ENCODE measurements around the gene CRADD.
"Not testable (repeated sequence)": the region's sequence is repeated elsewhere in the genome, so short reads cannot be mapped to it uniquely, and the experiment has no call there.

CRADD gene

DNA sequence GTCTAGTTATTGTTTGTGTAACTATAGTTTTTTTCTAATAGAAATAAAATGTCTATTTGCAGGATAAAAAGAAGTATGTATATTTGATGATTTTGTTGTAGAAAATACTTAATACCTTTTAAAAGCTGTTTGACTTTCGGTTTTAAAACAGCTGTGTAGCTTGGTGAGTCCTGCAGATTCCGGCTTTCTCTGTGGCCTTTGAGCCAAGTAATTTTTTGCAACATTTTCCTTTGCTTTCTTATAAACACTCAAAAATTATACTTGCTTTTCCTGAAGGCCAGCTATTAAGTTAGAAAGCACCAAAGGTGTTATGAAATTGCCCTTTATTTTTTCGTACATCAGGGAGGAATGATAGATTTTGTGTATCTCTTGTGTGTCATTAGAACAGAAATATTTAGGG, 63.6 kb downstream of the CRADD start:
- no peak for DNase-seq

DNA sequence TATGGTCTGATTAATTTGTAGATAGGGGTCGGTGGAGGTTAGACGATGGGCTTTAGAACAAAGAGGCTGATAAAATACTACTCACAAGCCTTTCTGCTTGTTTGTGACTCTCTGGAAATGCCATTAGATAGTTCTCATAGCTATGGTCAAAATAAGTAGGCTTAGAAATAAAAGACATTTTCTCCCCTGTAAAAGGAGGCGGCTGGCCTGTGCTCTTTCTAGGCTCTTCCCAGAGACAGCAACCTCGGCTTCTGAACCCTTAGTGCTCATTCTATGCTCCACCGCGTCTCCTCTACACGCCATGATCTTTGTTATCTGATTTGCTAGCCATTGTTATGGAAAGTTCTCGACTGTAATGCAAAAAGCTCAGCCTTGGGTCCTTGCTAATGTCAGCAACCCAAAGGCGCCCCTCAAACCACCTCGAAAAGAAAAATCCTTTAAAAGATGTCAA, 64.5 kb downstream of the CRADD start:
- no peak for DNase-seq

DNA sequence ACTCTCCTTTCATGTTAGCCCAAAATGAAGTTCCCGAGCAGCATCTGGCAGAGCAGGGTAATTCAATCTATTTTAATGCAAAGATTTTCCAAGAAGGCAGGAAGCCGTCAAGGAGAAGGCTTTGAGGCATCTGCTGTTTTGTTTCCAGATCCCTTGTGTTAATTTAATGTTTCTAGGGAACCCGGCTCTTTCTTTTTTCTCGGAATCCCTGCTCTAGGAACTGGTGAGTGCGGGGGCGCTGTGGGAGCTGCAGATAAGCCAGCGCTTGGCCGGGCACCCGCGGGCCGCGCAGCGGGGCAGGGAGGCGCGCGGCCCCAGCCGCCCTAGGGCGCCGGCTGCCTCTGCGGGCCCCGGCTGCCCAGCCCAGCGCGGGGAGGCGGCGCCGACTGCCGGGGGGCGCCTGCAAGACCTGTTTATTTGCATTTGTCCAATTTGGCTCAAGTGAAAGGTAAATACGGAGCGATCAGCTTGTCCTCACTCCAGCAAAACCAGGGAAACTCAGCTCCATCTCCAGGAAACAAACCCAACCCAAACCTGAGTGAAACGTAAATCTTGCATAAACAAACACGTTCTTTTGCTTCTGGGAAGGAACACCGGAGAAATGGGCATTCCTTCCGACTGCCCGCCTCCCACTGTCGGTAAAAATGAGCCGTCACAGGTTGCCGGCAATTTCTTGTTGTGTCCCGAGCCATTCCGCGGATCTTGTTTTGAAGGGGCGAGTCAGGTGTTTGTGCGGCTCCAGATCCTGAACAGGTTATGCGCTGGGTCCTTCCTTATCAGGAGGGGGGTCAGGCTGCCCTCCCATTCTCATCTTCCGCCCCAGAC, 65.1 kb downstream of the CRADD start:
- peak; percentile 39 to 68 for DNase-seq

DNA sequence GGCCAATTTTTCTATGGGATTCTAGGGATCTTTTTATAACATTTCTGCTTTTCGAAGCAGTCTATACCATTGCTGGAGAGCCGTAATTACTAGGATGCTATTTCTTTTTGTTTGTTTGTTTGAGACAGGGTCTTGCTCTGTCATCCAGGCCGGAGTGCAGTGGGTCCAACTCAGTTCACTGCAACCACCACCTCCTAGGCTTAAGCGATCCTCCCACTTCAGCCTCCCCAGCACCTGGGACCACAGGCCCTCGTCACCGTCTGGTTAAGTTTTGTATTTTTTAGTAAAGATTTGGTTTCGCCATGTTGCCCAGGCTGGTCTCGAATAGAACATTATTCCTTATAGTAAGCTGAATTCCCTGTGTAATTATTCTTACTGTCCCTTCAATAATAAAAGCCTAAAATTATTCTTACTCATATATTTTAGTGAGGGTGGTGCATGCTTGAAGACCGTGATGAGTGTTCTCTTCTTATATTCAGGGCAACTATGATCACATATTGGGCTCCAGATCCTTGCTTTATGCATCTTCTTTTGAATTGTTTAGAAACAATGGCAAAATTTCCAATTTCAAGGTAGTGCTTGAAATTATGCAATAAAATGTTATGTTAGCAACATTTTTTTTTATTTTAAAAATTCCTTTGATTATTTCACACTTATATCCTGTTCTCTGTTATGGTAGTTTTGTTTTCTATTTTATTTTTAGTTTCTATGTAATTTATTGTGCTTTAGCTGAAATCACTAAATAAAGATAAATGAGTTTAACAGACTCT, 66.2 kb downstream of the CRADD start:
- DNase-seq: no peak

DNA sequence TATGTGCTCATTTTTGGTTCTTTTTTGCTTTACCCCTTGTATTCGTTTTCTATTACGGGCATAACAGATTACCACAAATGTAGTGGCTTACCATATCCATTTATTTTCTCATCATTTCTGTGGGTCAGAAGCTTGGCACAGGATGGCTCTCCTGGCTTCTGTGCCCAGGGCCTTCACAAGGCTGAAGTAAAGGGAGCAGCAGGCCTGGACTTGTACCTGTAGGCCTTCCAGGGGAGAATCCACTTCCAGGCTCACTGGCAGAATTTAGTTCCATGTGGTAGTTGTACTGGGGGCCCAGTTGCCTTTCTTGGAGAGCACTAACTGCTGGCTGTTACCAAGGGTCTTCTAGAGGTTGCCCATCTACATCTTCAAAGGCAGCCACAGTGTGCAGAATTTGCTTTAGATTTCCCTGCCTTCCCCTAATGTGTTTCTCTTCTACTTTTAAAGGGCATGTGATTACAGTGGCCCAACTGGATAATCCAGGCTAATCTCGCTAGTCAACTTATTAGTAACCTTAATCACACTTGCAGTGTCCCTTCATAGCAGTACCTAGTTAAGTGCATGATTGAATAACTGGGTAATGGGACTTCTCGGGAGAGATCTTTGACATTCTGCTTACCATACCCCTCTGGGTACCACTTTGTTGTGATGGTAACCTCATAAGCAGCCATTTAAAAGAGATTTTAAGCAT, 67.0 kb downstream of the CRADD start:
- no peak for DNase-seq

DNA sequence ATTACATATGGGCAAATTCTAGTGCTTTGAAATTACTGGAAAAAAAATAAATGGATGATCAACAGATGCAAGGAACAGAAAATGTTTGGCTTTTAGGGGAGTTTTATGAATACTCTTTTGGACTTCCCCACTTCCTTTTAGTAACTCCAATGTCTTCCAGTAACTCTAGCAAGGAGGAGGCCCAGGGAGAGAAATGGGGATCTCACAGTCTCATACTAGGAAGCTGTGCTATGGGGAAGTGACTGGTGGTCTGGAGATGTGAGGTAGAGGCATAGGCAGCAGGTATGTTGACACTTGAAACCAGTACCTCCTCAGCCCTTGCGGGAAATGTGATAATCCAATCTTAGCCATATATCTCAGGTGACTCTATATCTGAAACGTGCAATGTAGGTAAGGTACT, 68.1 kb downstream of the CRADD start:
- DNase-seq: no peak

DNA sequence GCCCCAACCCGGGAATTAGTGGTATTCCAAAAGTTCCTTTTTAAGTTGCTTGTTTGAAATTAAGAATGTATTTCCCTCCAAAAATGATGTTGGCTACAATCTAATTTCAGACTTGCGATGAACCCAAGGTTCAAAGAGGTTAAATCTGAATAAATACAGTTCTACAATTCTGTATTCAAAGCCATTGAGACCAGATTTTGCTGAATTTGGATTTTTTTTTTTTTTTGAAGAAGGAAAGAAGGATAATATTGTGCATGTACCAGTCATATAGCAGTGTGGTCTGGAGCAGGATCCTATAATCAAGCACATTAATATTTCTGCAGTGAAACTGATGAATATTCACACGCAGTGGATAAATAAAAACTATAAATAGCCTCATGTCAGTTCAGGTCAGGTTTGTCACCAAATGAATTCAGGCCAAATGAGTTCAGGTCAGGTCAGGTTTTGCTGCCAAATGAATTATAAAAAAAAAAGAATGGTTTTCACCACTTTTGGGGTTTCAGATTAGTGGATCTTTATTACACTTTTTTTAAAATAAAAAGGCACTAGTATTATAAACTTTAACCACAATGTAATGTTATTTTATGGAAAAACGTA, 69.5 kb downstream of the CRADD start:
- DNase-seq: no peak

DNA sequence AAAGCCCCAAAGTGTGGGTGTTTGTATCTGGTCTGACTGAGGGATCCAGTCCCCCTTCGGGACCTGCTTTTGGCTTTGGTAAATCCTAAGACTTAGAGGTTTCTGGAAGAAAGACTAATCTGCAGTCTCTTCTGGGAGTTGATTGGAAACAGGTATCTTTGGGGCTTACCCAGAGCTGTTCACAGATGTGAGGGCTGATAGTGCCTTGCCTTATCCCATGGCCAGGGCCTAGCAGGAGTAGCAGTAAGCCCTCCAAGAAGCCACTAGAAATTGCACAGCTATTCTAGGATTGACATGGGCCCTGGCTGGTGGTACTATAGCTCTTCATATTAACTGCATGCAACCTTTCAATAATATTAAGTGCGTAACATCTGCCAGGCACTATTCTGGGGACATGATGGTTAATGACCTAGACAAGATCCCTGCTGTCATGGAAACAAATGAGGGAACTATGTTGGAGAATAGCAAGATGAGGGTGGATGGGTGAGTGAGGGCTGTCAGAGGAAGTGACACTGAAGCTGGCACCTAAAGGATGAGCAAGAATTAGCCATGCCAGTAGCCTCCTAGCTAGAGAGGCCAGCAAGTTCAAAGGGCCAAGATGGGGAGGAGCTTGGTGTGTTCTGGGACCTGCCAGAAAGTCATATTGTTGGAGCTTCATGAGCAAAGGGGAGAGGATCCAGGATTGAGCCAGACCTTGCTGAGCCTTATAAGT, 71.7 kb downstream of the CRADD start:
- DNase-seq: no peak

DNA sequence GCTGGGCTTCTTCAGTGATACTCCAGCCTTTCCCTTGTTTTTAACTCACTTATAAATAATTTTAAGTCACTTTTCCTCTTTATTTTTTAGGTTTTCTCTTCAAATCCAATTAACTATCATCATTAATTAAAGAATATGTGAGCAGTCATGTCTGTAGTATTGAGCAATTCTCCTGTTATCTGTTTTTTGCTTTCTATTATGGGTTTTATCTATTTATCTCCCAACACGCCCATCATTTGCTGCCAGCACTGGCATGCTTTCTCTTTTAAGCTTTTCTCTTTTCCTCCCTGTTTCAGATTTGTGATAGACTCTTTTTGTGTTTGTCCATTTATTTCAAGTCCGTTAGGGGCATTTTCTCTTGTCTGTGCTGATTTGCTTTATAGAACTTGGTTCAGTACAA, 72.3 kb downstream of the CRADD start:
- no peak for DNase-seq

DNA sequence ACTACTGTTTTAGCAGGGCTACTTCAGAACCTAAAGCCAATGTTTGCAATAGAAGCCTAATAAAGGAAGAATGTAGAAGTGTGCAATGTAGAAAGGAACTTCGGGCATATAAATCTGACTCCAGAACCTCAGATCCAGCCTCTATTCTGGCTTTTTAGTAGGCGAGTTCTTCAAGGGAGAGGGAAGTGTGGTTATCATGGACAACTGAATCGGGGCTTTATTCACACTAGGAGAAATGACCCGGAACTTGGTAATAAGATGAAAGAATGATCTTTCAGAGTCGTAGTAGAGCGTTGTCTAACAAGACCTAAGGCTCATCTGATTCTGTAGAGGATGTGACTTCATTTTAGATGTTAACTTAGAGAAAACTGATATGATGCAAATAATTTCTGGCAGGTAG, 72.9 kb downstream of the CRADD start:
- DNase-seq: no peak

DNA sequence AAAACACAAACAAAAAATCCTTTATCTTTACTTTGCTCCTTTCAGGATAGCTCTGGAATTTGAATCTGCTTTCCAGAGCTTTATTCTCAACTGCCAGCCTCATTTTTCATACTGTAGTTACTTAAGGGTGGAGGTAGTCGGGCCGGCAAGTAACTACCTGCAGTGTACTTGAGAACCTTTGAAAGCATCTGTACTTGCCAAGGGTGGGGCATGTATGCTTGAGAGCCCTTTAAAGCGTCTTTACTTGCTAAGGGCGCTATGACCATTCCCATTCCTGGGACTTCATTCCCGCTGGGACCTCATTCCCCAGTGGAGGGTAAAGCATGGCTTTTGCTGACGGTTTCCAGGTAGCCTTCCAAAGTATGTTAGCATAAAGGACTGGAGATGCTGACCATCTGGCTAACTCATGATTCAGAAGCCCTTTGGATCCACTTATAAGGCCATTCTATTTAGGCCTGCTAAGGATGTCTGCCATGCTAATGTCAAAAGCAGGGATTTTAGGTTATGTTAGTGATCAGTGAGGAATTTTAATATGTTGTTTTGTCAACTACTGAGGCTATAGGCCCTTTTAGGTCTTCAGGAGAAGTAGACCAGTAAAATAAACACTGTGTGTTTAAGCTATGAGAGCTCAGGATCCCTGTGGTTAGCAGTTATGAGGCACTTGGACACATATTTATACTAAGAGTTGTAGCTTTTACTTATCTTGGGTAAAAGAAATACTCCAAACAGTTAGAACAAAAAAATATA, 74.9 kb downstream of the CRADD start:
- no peak for DNase-seq

DNA sequence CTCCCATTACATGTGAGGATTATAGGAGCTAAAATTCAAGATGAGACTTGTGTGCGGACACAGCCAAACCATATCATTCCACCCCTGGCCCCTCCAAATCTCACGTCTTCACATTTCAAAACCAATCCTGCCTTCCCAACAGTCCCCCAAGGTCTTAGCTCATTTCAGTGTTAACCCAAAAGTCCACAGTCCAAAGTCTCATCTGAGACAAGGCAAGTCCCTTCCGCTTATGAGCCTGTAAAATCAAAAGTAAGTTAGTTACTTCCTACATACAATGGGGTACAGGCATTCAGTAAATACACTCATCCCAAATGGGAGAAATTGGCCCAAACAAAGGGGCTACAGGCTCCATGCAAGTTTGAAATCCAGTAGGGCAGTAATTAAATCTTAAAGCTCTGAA, 76.1 kb downstream of the CRADD start:
- no peak for DNase-seq

DNA sequence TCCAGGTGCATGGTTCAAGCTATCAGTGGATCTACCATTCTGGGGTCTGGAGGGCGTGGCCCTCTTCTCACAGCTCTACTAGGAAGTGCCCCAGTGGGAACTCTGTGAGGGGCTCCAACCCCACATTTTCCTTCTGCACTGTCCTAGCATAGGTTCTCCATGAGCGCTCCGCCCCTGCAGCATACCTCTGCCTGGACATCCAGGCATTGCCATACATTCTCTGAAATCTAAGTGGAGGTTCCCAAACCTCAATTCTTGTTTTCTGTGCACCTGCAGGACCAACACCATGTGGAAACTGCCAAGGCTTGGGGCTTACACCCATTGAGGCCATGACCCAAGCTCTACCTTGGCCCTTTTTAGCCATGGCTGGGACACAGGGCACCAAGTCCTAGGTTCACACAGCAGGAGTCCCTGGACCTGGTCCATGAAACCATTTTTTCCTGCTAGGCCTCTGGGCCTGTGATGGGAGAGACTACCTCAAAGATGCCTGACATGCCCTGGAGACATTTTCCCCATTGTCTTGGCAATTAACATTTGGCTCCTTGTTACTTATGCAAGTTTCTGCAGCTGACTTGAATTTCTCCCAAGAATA, 76.8 kb downstream of the CRADD start:
- DNase-seq: no peak

DNA sequence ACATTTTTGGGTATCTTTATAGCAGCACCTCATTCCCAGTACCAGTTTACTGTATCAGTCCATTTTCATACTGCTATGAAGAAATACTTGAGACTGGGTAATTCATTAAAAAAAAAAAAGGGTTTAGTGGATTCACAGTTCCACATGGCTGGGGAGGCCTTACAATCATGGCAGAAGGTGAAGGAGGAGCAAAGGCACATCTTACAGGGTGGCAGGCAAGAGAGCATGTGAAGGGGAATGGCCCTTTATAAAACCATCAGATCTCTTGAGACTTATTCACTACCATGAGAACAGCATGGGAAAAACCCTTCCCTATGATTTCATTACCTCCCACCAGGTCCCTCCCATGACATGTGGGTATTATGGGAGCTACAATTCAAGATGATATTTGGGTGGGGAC, 77.7 kb downstream of the CRADD start:
- DNase-seq: not testable (repeated sequence)

DNA sequence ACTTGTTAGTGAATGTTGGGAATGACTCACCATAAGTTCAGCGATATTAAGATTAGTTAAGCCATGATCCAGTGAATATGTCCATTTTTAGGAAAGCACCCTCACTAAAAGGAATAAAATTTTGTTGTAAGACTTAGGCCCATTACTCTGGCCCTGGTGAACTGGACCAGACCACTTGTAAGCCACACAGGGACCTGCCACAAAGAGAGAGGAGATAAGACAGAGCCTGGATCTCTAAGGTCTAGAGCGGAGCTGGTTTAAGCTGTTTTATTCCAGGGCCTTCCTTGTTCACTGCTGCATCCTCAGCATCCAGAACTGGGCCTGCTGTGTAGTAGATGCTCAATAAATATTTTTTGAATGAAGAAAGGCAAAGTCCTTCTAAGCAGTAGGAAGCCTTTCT, 79.1 kb downstream of the CRADD start:
- DNase-seq: no peak

DNA sequence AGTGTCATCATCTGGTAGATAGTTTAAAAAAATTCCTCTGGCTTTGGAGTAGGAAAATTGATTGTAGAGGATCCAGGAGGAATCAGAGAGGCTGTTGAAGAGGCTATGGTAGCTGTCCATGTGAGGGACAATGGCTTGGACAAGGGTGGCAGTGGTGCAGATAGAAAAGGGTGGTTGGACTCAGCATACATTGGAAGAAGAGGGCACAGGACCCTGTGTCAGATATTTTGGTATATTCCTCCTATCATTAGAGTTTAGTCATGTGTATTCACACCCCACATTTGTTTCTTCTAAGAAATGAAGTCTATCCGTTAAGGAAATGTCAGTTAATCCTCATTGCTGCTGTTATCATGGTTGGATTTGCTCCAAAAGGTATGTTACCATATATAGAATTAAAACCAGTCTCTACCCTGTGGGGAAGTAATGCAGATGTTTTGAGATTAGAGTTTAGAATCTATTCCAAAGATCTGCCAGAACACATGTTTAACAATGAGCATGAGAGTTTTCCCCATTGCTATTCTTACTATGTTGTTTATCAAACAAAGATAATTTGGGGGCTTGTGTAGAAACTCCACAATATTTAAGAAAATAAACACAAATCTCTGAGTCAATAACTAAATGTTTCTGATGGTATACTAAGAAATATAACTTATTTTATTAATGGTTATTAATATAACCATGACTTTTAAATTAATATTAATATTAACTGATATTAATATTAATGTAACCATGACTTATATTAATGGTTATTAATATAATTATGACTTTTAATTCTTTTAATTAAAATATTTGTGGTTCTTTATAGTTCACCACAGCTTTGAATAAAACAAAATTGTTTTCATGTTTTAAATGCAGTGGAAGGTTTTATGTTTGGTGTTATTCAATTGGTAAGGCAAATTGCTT, 80.9 kb downstream of the CRADD start:
- no peak for DNase-seq

DNA sequence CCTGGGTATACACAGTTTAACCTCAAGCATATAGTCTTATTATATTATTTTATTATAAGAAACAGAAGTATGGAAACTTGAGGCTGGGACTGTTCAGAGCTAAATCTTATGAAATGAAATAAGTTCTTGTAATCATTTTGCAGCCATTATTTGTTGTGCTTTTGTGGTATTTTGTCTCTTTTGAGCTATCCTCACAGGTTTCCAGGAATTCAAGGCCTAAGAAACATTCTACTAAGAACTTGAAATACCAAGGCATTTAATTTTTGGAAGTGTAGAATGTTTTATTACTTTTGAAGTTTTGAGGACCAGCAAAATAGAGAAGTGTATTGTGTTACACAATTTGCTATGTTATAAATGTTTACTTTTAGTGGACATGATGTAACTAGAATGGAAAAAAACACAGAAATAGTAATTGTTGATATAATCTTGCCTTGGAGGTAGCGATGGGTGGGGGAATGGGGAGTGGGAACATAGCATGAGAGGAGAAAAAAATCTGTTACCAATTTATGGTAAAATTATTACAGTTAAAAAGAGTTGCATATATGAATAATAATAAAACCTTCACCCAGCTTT, 81.7 kb downstream of the CRADD start:
- DNase-seq: no peak

DNA sequence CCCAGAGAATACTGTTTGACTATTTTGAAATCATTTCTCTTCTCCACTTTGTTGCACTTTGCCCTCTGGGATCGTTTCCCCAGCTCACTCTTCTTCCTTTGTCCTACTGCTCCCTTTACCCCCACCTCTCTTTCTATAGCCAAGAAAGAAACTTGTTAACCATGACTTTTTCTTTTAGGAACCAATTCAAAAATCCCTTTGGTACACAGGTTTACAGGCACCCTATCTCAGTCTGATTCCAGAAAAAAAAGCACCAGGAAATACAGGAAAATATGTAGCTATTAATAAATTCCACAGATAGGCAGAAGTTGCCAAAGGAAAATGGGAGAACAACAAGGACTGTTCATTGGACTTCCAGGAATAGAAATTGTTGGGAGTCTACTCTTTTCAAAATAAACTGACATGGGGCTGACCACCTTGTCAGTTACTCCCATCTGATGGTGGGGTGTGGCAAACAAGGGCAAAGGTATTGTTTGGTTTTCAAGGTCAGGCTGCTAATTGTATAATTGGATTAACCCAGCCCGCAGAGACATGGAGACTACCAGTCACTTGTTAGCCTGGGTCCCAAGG, 82.4 kb downstream of the CRADD start:
- DNase-seq: no peak

DNA sequence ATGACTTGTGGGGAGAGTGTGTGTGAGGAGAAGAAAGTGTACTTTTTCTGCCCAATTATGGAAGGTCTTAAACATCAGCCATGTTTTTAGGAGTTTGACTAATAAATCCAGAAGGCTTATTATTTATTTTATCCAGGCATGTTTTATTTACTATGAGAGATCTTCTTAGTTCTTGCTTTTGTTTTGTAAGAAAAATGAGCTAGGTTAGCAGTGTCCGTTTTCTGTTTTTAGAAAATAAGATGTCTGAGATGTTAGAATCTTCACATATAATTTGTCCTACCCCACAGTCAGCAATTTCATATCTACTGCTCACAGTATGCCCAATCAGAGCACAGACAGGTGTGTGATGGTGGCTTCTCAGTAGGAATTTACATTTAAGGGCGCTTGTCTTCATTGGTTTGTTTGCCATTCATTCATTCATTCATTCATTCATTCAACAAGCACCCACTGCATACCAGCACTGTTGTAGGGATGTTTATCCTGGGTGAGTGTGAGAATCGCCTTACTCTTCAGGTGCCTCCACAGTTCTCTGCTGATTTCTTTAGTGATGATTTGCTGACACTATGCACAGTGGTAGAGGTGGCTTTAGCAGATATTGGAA, 83.2 kb downstream of the CRADD start:
- no peak for DNase-seq
